Activated T-helper 2 cell treated with anti-CD3 and anti-CD28 coated beads, Interferon-gamma antibody, Interleukin-2, Interleukin-4, amounts not matched to agents 10 μg/mL and 5 μg/mL and 100 μg/mL, durations not matched to agents 14 hours and 24 hours and 36 hours (primary cell): ENCODE data around the gene MIDN. TPM values are rescaled to one million over a fixed set of nuclear protein-coding genes. Genes with fewer than 3 reads are reported as not detected.
"Not testable (repeated sequence)": the region's sequence is repeated elsewhere in the genome, so short reads cannot be mapped to it uniquely, and the experiment has no call there.

Experiments used
- DNase-seq: peaks from one replicate; pipeline ENCODE4 v3.0.0; 2021; ENCODE audit warnings: low spot score
- H3K27ac Mint-ChIP-seq: one replicate; pipeline ENCODE4 v1.8.0; 2021; ENCODE audit warnings: mixed read lengths
- H3K27me3 Mint-ChIP-seq: one replicate; pipeline ENCODE4 v1.8.0; 2021; ENCODE audit warnings: low read depth, mixed read lengths
- H3K36me3 Mint-ChIP-seq: one replicate; pipeline ENCODE4 v1.8.0; 2021; ENCODE audit warnings: low read depth, mixed read lengths
- H3K4me1 Mint-ChIP-seq: one replicate; pipeline ENCODE4 v1.8.0; 2021; ENCODE audit warnings: low read depth, mixed read lengths
- H3K4me3 Mint-ChIP-seq: one replicate; pipeline ENCODE4 v1.8.0; 2021; ENCODE audit warnings: low read depth, mild to moderate bottlenecking, moderate library complexity, mixed read lengths
- H3K9me3 Mint-ChIP-seq: one replicate; pipeline ENCODE4 v1.8.0; 2021; ENCODE audit warnings: mixed read lengths
- intact Hi-C: fragments of 100-400 bp; cut with micrococcal nuclease; formaldehyde crosslinking; loops from one replicate; pipeline ENCODE4 v1.15.1; 2023
- total RNA-seq: library from RNA; stranded (reverse); gene quantifications from 2 replicates; pipeline ENCODE4 v1.2.3, GENCODE V29; 2022

Gene MIDN
- 84.7 and 85.4 TPM in 2 replicates for total RNA-seq

GRCh38 chr19:1248139-1248785 lies at the start of gene MIDN:
Gene MIDN, plus strand, starts transcription at chr19:1248583. Its CDS starts 1,714 bp downstream, at chr19:1250297.
- H3K4me3 Mint-ChIP-seq = peak within 1 kb of the TSS; percentile 80
- H3K9me3 Mint-ChIP-seq = no peaks in the 10 kb centered on the region
- DNase-seq = peak; percentile 73
- peaks cover 6% of the 10 kb centered on the region for H3K4me1 Mint-ChIP-seq
- no peaks in the 10 kb centered on the region for H3K27me3 Mint-ChIP-seq
- H3K36me3 Mint-ChIP-seq = peaks cover 26% of the 10 kb centered on the region
- peak within 1 kb of the TSS; percentile 87 for H3K27ac Mint-ChIP-seq
- intact Hi-C loops = loop anchor here (10.0 kb wide), 1 partner anchor 157 kb away; the partner anchor contains the start of genes DAZAP1 and GAMT

- no peak for DNase-seq
- H3K4me1 Mint-ChIP-seq = peaks cover 12% of the 10 kb centered on the region
- intact Hi-C loops = no loop called here
- H3K4me3 Mint-ChIP-seq = no peak overlapping the region
- H3K27ac Mint-ChIP-seq = no peak overlapping the region
- H3K36me3 Mint-ChIP-seq = no peaks in the 10 kb centered on the region
- no peaks in the 10 kb centered on the region for H3K27me3 Mint-ChIP-seq
- H3K9me3 Mint-ChIP-seq = no peaks in the 10 kb centered on the region
Observed at GRCh38 chr19:1199531-1199930, 48.9 kb upstream of the MIDN start.

GRCh38 chr19:1200614-1201013 lies 47.8 kb upstream of the MIDN start:
- H3K27ac Mint-ChIP-seq, DNase-seq, H3K4me3 Mint-ChIP-seq, H3K9me3 Mint-ChIP-seq, H3K36me3 Mint-ChIP-seq, intact Hi-C loops, H3K27me3 Mint-ChIP-seq: not testable (repeated sequence)
- peaks cover 12% of the 10 kb centered on the region for H3K4me1 Mint-ChIP-seq

DNA sequence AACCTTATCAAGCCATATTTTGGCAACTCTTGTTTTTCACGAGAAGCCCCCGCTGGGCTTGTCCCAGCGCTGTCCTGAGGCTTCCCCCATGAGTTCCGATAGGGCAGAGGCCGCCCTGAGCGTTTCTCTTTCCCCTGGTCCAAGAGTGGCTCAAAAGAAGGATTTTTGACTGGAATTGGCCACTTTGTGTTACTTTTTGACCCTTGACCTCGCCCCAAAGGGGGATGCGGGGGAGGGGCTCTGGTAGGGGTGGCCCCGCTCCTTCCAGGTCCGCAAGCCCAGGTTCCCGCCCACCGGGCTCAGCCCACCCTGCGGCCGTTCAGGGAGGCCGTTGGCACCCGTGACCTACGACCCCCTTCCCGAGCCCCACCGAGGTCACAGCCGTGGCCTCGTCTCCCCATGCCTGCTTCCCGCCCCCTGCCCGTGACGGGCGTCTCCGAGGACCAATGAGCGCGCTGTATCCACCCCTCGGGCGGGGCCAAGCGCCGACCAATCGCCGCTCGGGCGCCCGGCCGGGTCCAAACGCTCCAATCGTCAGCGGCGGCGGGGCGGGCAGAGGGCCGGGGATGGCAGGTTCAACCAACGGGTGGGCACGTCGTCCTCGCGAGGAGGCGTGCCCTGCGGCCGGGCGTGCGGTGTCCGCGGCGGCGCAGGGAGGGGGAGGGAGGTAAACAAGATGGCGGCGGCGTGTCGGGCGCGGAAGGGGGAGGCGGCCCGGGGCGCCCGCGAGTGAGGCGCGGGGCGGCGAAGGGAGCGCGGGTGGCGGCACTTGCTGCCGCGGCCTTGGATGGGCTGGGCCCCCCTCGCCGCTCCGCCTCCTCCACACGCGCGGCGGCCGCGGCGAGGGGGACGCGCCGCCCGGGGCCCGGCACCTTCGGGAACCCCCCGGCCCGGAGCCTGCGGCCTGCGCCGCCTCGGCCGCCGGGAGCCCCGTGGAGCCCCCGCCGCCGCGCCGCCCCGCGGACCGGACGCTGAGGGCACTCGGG lies 43.0 kb upstream of the MIDN start, which contains the start of gene STK11:
Gene STK11 (plus strand): TSS at position 665 of the 986 bp plus-strand sequence. CDS start 1,136 bp downstream, outside the sequence.
- DNase-seq = peak; percentile 100

GRCh38 chr19:1206150-1206863 lies 42.1 kb upstream of the MIDN start:
- H3K36me3 Mint-ChIP-seq = peaks cover 30% of the 10 kb centered on the region
- peaks cover 16% of the 10 kb centered on the region for H3K4me1 Mint-ChIP-seq
- H3K27me3 Mint-ChIP-seq = no peaks in the 10 kb centered on the region
- H3K27ac Mint-ChIP-seq = peak overlapping the region; percentile 77
- no peak for DNase-seq
- H3K4me3 Mint-ChIP-seq = peak overlapping the region; percentile 91
- no peaks in the 10 kb centered on the region for H3K9me3 Mint-ChIP-seq
- intact Hi-C loops = no loop called here

More for the DNA sequence above, 43.0 kb upstream of the MIDN start, which contains the start of gene STK11:
- peak within 1 kb of the TSS; percentile 77 for H3K27ac Mint-ChIP-seq
- intact Hi-C loops = no loop called here
- H3K27me3 Mint-ChIP-seq = no peaks in the 10 kb centered on the region
- H3K9me3 Mint-ChIP-seq = no peaks in the 10 kb centered on the region
- H3K36me3 Mint-ChIP-seq = peaks cover 26% of the 10 kb centered on the region
- H3K4me1 Mint-ChIP-seq = peaks cover 16% of the 10 kb centered on the region
- peak within 1 kb of the TSS; percentile 91 for H3K4me3 Mint-ChIP-seq

DNA sequence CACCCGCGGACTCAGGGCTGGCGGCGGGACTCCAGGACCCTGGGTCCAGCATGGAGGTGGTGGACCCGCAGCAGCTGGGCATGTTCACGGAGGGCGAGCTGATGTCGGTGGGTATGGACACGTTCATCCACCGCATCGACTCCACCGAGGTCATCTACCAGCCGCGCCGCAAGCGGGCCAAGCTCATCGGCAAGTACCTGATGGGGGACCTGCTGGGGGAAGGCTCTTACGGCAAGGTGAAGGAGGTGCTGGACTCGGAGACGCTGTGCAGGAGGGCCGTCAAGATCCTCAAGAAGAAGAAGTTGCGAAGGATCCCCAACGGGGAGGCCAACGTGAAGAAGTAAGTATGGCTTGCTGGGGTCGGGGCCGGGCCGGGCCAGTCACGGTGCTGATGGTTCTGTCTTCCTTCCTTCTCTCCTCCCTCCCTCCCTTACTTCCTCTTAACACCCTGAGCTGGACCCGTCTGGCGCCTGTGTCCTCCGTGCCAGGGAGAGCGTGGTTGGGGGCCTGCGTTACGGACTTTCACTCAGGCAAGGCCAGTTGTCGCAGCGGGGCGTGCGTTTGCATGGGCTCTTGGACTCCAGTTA lies 41.4 kb upstream of the MIDN start:
- Mint-ChIP-seq H3K36me3 (peaks cover 35% of the 10 kb centered on the region), H3K4me3 (peak overlapping the region; percentile 91), H3K4me1 (peaks cover 20% of the 10 kb centered on the region), H3K9me3 (no peaks in the 10 kb centered on the region), H3K27me3 (no peaks in the 10 kb centered on the region), H3K27ac (peak overlapping the region; percentile 77)
- no peak for DNase-seq
- intact Hi-C loops = no loop called here

GRCh38 chr19:1208830-1209229 lies 39.6 kb upstream of the MIDN start:
- peak overlapping the region; percentile 26 for H3K4me3 Mint-ChIP-seq
- H3K9me3 Mint-ChIP-seq, H3K27ac Mint-ChIP-seq, DNase-seq, H3K27me3 Mint-ChIP-seq, intact Hi-C loops: not testable (repeated sequence)
- H3K36me3 Mint-ChIP-seq = peaks cover 43% of the 10 kb centered on the region
- peaks cover 18% of the 10 kb centered on the region for H3K4me1 Mint-ChIP-seq

DNA sequence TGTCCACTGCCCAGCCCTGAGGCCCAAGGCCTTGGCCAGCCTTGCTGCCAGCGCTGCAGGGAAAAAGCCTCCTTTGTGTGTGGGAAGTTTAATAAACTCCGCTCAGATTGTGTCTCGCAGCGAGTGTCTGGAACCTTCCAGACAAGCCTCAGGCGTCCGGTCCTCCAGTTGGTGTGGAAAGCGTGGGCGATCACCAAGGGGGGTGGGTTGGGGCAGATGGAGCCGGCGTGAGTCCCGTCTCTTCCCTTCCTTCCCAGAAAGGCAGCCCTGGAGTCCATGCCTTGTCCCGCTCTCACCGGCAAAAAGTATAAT lies 38.2 kb upstream of the MIDN start:
- peaks cover 19% of the 10 kb centered on the region for H3K4me1 Mint-ChIP-seq
- DNase-seq = no peak
- H3K27me3 Mint-ChIP-seq = no peaks in the 10 kb centered on the region
- intact Hi-C loops = no loop called here
- H3K4me3 Mint-ChIP-seq = no peak overlapping the region
- peaks cover 46% of the 10 kb centered on the region for H3K36me3 Mint-ChIP-seq
- H3K9me3 Mint-ChIP-seq = no peaks in the 10 kb centered on the region
- no peak overlapping the region for H3K27ac Mint-ChIP-seq

DNA sequence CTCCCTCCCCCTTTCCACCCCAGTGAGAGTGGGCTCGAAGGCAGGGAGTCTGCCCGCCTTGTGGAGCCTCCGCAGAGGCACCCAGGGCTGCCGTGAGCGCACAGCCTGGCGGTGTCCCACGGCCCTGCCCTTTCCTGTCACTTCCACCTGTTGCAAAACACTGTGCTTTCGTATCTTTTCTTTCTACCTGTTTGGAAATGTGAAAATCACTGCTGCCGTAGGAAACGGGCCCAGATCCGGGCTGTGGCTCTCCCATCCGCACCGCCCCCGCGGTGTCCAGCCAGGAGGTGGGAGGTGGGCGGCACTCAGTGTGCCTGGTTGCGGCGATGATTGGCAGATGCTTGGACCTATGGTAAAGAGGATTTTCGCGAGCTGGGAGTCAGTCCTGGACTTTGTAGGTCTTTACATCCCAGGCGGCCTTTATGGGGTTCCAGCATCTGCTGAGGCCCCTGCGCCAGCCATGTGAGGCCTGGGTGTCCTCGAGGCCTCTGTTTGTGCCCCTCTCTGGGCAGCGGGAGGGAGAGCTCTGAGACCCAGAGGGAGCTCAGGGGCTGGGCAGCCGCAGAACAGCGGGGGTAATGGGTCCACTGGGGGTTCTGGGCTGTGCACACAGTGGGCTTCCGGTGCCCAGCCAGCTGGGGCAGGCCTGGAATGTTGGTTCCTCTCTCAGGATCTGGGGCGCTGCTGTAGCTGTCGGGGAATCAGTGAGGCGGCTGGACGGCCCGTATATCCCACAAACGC lies 36.7 kb upstream of the MIDN start:
- no peaks in the 10 kb centered on the region for H3K27me3 Mint-ChIP-seq
- no peaks in the 10 kb centered on the region for H3K9me3 Mint-ChIP-seq
- H3K4me1 Mint-ChIP-seq = peaks cover 18% of the 10 kb centered on the region
- H3K4me3 Mint-ChIP-seq = peak overlapping the region; percentile 26
- H3K27ac Mint-ChIP-seq = no peak overlapping the region
- no peak for DNase-seq
- H3K36me3 Mint-ChIP-seq = peaks cover 44% of the 10 kb centered on the region
- intact Hi-C loops = no loop called here

DNA sequence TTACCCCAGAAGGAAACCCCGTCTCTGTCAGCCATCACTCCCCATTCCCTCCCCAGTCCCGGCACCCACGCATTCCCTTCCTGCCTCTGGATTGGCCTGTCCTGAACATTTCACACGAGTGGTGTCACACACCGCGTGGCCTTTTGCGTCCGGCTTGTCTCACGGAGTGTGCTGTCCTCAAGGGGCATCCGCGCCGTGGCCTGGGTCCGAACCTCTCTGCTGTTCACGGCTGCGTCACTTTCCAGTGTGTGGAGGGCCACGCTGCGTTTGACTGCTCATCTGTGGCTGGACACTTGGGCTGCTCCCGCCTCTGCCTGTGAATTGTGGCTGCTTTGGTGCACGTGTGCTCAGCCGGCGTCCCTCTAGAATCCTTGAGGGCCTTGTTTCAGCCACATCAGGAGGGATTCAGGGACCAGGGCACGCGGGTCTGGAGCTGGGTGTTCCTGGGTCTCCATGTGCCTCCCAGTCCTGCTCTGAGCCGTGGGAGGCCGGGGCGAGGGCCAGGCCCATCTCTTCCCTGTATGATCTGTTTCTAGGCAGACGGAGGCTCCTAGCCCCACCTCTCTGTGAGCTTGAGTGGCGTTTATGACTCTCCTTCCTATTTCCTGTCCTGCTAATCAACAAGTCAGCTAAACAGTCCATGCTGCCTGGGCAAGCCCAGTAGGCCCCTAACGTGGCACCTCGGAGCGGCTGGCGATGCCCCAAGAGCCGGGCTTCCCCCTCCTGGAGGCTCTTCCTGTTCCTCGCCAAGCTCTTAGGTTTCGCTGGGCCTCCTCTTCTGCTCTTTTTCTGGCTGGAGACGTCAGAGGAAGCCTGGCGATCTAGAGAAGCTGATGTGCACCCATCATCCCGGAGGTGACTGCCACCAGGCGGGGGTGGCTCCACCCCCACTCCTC lies 34.7 kb upstream of the MIDN start:
- Mint-ChIP-seq H3K36me3 (peaks cover 33% of the 10 kb centered on the region), H3K27me3 (no peaks in the 10 kb centered on the region), H3K4me1 (peaks cover 18% of the 10 kb centered on the region), H3K4me3 (peak overlapping the region; percentile 72), H3K27ac (peak overlapping the region; percentile 98), H3K9me3 (no peaks in the 10 kb centered on the region)
- intact Hi-C loops = no loop called here
- DNase-seq = peak; percentile 42

DNA sequence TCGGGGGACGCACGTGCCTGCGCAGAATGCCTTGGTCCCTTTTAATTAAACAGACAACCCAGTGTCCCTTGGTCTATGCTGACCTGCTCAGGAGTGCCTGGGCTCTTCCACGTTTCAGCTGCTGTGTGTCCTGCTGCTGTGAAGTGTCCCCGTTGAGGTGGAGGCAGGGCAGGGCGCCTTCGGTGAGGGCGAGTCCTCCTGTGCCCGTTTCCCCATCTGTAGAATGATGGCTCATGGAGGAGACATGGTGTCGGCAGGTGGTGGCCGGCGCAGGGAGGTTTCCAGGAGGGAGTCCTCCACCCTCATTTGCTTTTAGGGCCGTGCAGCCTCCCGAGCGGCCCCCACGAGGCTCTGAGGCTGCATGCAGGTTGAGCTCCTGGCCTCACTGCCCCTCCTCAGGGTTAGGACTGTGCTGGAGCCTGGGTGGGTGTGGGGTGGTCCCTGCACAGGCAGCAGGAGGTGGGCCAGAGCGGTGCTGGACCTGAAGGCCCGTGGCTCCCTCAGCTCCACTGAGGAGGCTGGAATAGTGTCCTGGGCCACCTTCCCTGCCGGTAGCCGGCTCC lies 34.0 kb upstream of the MIDN start:
- peak overlapping the region; percentile 98 for H3K27ac Mint-ChIP-seq
- no peaks in the 10 kb centered on the region for H3K27me3 Mint-ChIP-seq
- intact Hi-C loops = no loop called here
- H3K36me3 Mint-ChIP-seq = peaks cover 33% of the 10 kb centered on the region
- no peak for DNase-seq
- H3K4me1 Mint-ChIP-seq = peaks cover 18% of the 10 kb centered on the region
- H3K9me3 Mint-ChIP-seq = no peaks in the 10 kb centered on the region
- peak overlapping the region; percentile 72 for H3K4me3 Mint-ChIP-seq
